ENCODE measurements around the gene SPAST.

DNA sequence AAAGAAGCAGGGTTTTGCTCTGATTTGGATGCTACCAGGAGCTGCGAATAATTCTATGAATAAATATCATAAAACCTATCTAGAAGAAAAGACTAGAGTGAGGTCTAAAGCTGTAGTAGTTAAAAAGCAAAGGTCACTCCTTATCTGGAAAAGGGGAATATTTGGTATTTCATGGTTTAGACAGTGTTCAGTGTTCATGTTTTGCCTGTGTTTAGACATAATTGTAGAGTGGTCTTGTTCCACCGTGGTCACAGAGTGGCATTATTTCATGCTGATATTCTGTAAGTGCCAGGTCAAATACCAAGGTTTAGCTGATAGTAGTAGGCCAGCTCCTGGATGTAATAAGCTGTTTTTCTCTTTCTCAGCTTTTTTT is 10.8 kb downstream of the SPAST start:
- no peak for TF ChIP-seq POLR2A (IDR thresholded peaks at IDR 0.05)
- TF ChIP-seq, protein P1, sequence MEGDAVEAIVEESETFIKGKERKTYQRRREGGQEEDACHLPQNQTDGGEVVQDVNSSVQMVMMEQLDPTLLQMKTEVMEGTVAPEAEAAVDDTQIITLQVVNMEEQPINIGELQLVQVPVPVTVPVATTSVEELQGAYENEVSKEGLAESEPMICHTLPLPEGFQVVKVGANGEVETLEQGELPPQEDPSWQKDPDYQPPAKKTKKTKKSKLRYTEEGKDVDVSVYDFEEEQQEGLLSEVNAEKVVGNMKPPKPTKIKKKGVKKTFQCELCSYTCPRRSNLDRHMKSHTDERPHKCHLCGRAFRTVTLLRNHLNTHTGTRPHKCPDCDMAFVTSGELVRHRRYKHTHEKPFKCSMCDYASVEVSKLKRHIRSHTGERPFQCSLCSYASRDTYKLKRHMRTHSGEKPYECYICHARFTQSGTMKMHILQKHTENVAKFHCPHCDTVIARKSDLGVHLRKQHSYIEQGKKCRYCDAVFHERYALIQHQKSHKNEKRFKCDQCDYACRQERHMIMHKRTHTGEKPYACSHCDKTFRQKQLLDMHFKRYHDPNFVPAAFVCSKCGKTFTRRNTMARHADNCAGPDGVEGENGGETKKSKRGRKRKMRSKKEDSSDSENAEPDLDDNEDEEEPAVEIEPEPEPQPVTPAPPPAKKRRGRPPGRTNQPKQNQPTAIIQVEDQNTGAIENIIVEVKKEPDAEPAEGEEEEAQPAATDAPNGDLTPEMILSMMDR (IDR thresholded peaks at IDR 0.05), result no peak
